DOHH2 (cell line): ENCODE results near the gene CORO6.

Experiments
- EZH2phosphoT487 ChIP-seq: fragments of 200-600 bp; sonication (generic); IDR thresholded peaks from 2 replicates; pipeline ENCODE4 v1.6.1; 2017; ENCODE audit warnings: borderline replicate concordance, mild to moderate bottlenecking, antibody characterized with exemption, low read length, moderate library complexity, mixed read lengths
- TF ChIP-seq, protein P1 (sequence below): fragments of 200-600 bp; sonication (generic); IDR thresholded peaks from one replicate; pipeline ENCODE4 v1.5.1; 2014; ENCODE audit warnings: antibody characterized with exemption, mild to moderate bottlenecking, low read depth, low read length; ENCODE audit not compliant: poor library complexity, severe bottlenecking

GRCh38 chr17:29573558-29573869, 49.2 kb downstream of the CORO6 start:
- TF ChIP-seq, protein P1, sequence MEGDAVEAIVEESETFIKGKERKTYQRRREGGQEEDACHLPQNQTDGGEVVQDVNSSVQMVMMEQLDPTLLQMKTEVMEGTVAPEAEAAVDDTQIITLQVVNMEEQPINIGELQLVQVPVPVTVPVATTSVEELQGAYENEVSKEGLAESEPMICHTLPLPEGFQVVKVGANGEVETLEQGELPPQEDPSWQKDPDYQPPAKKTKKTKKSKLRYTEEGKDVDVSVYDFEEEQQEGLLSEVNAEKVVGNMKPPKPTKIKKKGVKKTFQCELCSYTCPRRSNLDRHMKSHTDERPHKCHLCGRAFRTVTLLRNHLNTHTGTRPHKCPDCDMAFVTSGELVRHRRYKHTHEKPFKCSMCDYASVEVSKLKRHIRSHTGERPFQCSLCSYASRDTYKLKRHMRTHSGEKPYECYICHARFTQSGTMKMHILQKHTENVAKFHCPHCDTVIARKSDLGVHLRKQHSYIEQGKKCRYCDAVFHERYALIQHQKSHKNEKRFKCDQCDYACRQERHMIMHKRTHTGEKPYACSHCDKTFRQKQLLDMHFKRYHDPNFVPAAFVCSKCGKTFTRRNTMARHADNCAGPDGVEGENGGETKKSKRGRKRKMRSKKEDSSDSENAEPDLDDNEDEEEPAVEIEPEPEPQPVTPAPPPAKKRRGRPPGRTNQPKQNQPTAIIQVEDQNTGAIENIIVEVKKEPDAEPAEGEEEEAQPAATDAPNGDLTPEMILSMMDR, result no peak
- no peak for TF ChIP-seq EZH2phosphoT487
